ENCODE measurements around the gene B3GNT8.

DNA sequence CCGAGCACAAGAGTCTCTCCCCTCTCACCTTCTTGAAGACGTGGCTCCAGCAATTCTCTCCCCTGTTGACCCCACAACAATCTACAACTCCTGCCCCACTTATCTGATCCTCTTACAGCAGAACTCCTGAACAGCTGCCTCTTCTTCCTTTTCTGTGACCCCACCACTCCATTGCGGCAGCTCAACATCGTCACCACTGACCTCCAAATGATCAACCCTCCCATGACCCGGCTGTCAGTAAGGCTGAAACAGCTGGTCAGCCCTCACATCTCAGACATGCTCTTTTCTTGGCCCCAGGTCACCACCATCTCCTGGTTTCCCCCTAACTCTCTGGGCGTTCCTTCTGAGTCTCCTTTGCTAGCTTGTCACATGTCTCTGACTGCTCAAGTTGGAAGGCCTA, 31.8 kb downstream of the B3GNT8 start:
- TF ChIP-seq TAF1 (IDR thresholded peaks at IDR 0.05; ENCODE audit: low read depth, low read length) (no peak), KDM1A (IDR thresholded peaks at IDR 0.05; ENCODE audit: borderline replicate concordance, low read length) (no peak), TAF7 (optimal IDR thresholded peaks at IDR 0.05; ENCODE audit: borderline replicate concordance, low read depth, low read length) (no peak)
- TF ChIP-seq, protein P1, sequence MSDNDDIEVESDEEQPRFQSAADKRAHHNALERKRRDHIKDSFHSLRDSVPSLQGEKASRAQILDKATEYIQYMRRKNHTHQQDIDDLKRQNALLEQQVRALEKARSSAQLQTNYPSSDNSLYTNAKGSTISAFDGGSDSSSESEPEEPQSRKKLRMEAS (IDR thresholded peaks at IDR 0.05), result no peak

All from H1 (cell line).